GM12892 (cell line): ENCODE data around the gene RGS14.
A peak's percentile ranks its signal among the peaks of the same experiment; 100 is the strongest.

ENCODE experiments used
- POLR2A ChIP-seq: IDR thresholded peaks from 2 replicates; pipeline ENCODE4 v1.6.1; 2011; ENCODE audit warnings: low read depth, low read length, control low read depth
- POLR2AphosphoS5 ChIP-seq: IDR thresholded peaks from 2 replicates; pipeline ENCODE4 v1.6.1; 2011; ENCODE audit warnings: low read depth, low read length, control low read depth

GRCh38 chr5:177312649-177313181 is 45.0 kb upstream of the RGS14 start:
- TF ChIP-seq POLR2A: peak; percentile 41; the same call in 1 of the 2 replicates
- peak; percentile 46; the same call in 1 of the 2 replicates for TF ChIP-seq POLR2AphosphoS5
